ENCODE measurements around the gene GPR137C.

GPR137C gene

GRCh38 chr14:52661314-52661713 is 108.7 kb downstream of the GPR137C start:
- TF ChIP-seq CTCF (IDR thresholded peaks at IDR 0.05; ENCODE audit: extremely low read depth, missing control alignments): no peak
- no peak for DNase-seq (ENCODE audit: low spot score)

- DNase-seq (ENCODE audit: low spot score): no peak
- TF ChIP-seq CTCF (IDR thresholded peaks at IDR 0.05; ENCODE audit: extremely low read depth, missing control alignments): no peak
These were observed 111.2 kb downstream of the GPR137C start for GRCh38 chr14:52663850-52664249.

- DNase-seq (ENCODE audit: low spot score): no peak
- TF ChIP-seq CTCF (IDR thresholded peaks at IDR 0.05; ENCODE audit: extremely low read depth, missing control alignments): no peak
These were observed 126.0 kb downstream of the GPR137C start for GRCh38 chr14:52678591-52678990.

- DNase-seq (ENCODE audit: low spot score): no peak
- TF ChIP-seq CTCF (IDR thresholded peaks at IDR 0.05; ENCODE audit: extremely low read depth, missing control alignments): no peak
These were observed 131.4 kb downstream of the GPR137C start for GRCh38 chr14:52683985-52684520.

GRCh38 chr14:52686176-52686575 is 133.5 kb downstream of the GPR137C start:
- DNase-seq (ENCODE audit: low spot score): no peak
- no peak for TF ChIP-seq CTCF (IDR thresholded peaks at IDR 0.05; ENCODE audit: extremely low read depth, missing control alignments)
